GM04504 (cell line): Measurements from ENCODE around the gene HDAC4.

Experiments
- DNase-seq: peaks from one replicate; pipeline ENCODE4 v3.0.0-alpha.2; 2012; ENCODE audit warnings: low read depth

Gene HDAC4

GRCh38 chr2:239397931-239398471, 2.8 kb downstream of the HDAC4 start:
- no peak for DNase-seq

- no peak for DNase-seq
Measured at GRCh38 chr2:239396881-239397681, 3.7 kb downstream of the HDAC4 start.

GRCh38 chr2:239395524-239395923, 5.3 kb downstream of the HDAC4 start:
- DNase-seq = no peak

DNA sequence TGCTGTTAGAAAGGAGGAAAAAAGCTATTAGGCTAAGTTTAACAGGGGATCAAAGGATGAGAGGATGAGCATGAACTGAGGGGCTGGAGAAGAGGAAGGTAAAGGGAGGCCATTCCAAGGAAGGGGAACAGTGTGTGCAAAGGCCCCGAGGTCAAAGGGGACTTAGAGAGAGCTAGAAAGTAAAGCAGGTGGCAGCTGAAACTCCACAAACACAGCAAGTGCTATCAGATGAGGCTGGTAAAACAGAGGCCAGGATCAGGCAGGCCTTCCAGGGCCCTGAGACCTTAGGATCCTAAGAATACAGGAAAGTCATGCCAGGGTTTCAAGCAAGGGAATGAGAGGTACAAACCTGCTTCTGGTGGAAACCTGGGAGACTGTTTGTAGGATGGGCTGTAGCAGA, 5.8 kb downstream of the HDAC4 start:
- no peak for DNase-seq

- DNase-seq = no peak
Measured at GRCh38 chr2:239394346-239394945, 6.4 kb downstream of the HDAC4 start.

GRCh38 chr2:239393941-239394340, 6.9 kb downstream of the HDAC4 start:
- DNase-seq = no peak

DNA sequence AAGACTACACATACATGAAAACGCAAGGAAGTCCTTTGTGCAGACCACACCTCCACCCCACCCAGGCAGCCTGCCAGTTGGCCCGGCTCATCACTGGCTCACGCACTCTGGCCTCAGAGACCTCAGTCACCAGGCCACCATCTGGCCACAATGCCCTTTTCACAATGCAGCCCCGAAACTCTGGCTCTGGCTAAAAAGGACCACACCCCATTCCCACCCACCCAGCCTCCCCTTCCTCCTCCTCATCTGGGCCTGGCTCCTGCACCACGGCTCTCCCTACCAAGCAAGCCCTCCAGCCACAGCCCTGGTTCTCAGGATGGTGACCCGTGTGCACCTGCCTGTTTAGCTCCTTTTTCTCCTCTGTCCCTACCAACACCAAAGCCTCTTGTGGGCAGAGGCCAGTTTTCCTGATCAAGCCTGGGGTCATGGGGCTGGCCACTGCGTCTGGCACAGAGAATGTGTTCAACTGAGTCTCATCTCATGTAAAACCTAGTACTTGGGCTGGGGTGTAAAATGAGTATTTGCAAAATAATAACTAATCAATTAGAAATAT, 7.4 kb downstream of the HDAC4 start:
- no peak for DNase-seq

- no peak for DNase-seq
Measured at GRCh38 chr2:239392688-239393387, 8.0 kb downstream of the HDAC4 start.

- DNase-seq = no peak
Measured at GRCh38 chr2:239392072-239392357, 8.8 kb downstream of the HDAC4 start.

DNA sequence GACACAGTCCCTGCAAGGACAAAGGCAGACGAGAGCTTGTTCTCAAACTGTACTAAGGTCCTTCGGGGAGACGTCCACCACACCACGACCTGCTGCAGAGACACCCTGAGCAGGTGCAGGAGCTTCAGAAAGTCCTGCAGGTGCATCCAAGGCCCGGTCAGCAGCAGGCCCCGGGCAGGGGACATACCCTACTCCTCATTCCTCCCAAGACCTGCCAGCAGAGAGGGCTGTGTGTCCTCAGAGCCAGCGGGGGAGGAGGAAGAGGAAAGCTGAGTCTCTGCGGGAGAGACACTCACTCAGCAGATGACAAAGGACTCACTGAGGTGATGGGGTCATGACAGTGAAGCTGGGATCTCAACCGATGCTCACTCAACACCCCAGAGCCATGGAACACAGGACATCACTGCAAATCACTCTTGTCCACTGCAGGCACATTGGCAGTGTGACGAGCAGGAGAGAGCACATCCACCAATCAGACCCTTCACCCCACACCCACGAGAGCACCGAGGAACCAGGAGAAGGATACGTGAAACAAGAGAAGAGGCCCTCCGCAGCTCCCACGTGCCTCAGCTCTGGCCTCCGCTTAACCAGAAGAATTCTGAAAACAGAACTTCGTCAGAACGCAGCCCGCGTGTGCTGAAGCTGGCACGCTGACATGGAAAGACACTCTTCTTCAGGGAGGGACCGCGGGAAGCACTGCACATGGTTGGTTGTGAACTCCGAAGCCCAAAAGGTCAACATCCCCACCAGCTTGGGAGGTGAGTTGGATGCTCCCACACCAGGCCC, 9.3 kb downstream of the HDAC4 start:
- DNase-seq = no peak

GRCh38 chr2:239390546-239391285, 10.1 kb downstream of the HDAC4 start:
- no peak for DNase-seq

- DNase-seq = no peak
Measured at GRCh38 chr2:239389414-239390329, 11.1 kb downstream of the HDAC4 start.

DNA sequence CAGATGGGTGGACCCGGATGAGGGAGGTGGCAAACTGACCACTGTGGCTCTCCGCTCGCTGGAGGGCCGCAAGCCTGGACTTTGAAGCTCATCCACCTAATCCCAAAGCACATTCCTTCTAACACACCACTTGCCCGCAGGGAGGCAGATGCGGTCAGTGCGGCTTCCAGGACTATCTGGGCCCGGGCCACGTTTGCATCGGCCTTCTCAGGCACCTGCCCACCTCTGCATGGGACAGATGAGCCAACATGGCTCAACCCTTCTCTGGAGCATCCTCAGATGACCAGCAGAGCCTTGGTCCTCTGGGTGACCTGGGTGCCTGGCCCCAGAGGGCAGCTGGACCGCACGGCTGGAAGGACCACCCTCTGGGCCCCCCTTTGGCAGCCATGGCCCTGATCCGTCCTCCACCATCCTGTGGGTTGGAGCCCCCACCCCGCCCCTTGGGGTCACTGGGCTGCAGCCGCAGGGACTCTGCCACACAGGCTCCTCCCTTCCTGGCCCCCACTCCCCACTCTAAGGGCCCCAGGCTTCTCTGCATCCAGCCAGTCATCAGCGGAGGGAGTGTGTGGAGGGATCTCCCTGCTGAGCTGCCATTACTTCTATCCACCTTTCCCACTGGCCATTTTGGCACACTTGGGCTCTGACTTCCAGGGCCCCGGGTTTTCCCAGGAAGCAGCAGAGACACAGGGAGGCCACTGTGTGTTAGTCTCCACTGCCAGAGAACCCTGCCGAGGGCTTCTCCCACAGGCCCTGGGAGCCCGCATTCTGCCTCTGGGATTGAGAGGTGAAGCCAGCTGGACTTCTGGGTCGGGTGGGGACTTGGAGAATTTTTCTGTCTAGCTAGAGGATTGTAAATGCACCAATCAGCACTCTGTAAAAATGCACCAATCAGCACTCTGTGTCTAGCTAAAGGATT, 12.3 kb downstream of the HDAC4 start:
- no peak for DNase-seq

DNA sequence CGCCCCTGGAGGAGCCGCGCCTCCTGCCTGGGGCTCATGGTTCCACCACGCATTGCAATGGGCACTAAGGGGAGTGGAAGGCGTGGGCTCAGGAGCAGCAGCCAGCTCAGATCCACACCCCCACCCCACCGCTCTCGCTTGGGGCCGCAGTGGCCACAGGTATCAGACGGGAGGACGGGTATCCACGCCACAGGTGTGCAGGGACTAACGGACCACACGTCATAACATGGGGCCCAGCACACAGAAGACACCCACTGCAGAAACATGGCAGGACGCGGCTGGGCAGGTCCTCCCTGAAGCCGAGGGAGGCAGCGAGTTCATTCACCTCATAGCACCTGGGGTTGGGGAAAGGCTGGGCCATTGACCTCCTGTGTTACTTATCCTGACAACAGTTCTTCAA, 13.0 kb downstream of the HDAC4 start:
- DNase-seq = no peak

DNA sequence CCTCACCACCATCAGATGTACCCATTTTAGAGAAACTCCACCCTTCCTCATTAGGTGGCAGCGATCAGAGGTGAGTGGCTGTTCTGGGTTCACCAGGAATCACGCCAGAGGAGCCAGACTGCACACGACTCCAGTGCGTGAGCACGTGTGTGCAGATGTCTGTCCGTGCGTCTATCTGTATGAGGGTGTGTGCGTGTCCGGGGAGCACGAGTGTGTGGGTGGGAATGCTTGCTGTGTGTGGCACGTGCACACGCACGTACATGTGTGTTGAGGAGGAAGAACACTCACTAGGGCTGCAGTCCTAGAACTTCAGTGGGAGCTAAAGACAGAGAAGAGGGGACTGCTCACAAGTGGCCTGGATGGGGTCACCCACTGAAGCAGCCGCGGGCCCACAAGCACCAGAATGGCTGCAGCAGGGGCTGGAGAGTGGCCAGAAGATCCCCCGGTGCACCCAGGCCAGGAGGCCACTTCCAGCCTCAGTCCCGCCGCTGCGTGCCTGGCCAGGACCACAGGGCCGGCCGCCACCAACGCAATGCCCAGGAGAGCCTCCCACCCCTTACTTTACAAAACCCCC, 13.9 kb downstream of the HDAC4 start:
- no peak for DNase-seq

- DNase-seq = no peak
Measured at GRCh38 chr2:239386001-239386670, 14.7 kb downstream of the HDAC4 start.

GRCh38 chr2:239385096-239386000, 15.5 kb downstream of the HDAC4 start:
- no peak for DNase-seq
